SU-DHL-6 (cell line): Measurements from ENCODE around the gene PAAF1.

ENCODE experiments used
- H2AFZ ChIP-seq: fragments of 200-600 bp; sonication (generic); 2 replicates; pipeline ENCODE4 v1.6.1; 2014; ENCODE audit warnings: low read depth, mild to moderate bottlenecking, moderate library complexity, mixed read lengths, antibody characterized with exemption, low read length; ENCODE audit not compliant: severe bottlenecking
- H3F3A ChIP-seq: fragments of 200-600 bp; shearing (Covaris generic); 2 replicates; pipeline ENCODE4 v1.6.0; 2016; ENCODE audit warnings: antibody characterized with exemption, mild to moderate bottlenecking; ENCODE audit not compliant: insufficient read depth
- H3K27ac ChIP-seq: fragments of 200-600 bp; sonication (generic); 2 replicates; pipeline ENCODE4 v1.5.1; 2016; ENCODE audit warnings: low read depth, mild to moderate bottlenecking, low read length, moderate library complexity, mixed read lengths
- H3K27me3 ChIP-seq: fragments of 200-600 bp; sonication (generic), shearing (Covaris generic); 2 replicates; pipeline ENCODE4 v1.6.0; 2014; ENCODE audit warnings: mild to moderate bottlenecking, low read length
- H3K36me3 ChIP-seq: fragments of 200-600 bp; sonication (generic); 2 replicates; pipeline ENCODE4 v1.6.1; 2014; ENCODE audit warnings: mild to moderate bottlenecking, low read length, mixed read lengths
- H3K4me2 ChIP-seq: fragments of 300-600, 200-600 bp; shearing (Covaris generic), sonication (generic); 2 replicates; pipeline ENCODE4 v1.6.0; 2014; ENCODE audit warnings: low read length, low read depth, mild to moderate bottlenecking; ENCODE audit not compliant: poor library complexity, severe bottlenecking
- H3K4me3 ChIP-seq: fragments of 200-600 bp; sonication (generic); 2 replicates; pipeline ENCODE4 v1.5.1; 2014; ENCODE audit warnings: antibody characterized with exemption, low read length, mild to moderate bottlenecking, mixed read lengths; ENCODE audit not compliant: insufficient read depth, poor library complexity, severe bottlenecking
- H3K79me2 ChIP-seq: fragments of 200-600 bp; sonication (generic); 2 replicates; pipeline ENCODE4 v1.6.1; 2014; ENCODE audit warnings: mild to moderate bottlenecking, low read length, moderate library complexity; ENCODE audit not compliant: insufficient read depth
- H3K9ac ChIP-seq: fragments of 200-600 bp; sonication (generic); 2 replicates; pipeline ENCODE4 v1.7.0; 2014; ENCODE audit warnings: mild to moderate bottlenecking, low read length
- H3K9me2 ChIP-seq: fragments of 200-600 bp; sonication (generic); replicated peaks from 2 replicates; pipeline ENCODE4 v1.6.1; 2014; ENCODE audit warnings: low read length; ENCODE audit not compliant: insufficient read depth
- H3K9me3 ChIP-seq: fragments of 200-600 bp; sonication (generic); 2 replicates; pipeline ENCODE4 v1.6.1; 2014; ENCODE audit warnings: low read length, mixed read lengths; ENCODE audit not compliant: insufficient read depth
- H4K20me1 ChIP-seq: fragments of 200-600 bp; sonication (generic); 2 replicates; pipeline ENCODE4 v1.6.1; 2014; ENCODE audit warnings: low read depth, mild to moderate bottlenecking, antibody characterized with exemption, low read length, moderate library complexity, mixed read lengths
- EZH2phosphoT487 ChIP-seq: fragments of 200-600 bp; sonication (generic), shearing (Covaris generic); conservative IDR thresholded peaks from 2 replicates; pipeline ENCODE4 v1.6.1; 2018; ENCODE audit warnings: mild to moderate bottlenecking, antibody characterized with exemption, low read length, moderate library complexity, mixed read lengths
- TF ChIP-seq, protein P1 (sequence below): fragments of 200-600 bp; sonication (generic); IDR thresholded peaks from one replicate; pipeline ENCODE4 v1.5.1; 2017; ENCODE audit warnings: antibody characterized with exemption, mild to moderate bottlenecking, low read length, moderate library complexity; ENCODE audit not compliant: insufficient read depth, poor library complexity, severe bottlenecking

PAAF1 gene

DNA sequence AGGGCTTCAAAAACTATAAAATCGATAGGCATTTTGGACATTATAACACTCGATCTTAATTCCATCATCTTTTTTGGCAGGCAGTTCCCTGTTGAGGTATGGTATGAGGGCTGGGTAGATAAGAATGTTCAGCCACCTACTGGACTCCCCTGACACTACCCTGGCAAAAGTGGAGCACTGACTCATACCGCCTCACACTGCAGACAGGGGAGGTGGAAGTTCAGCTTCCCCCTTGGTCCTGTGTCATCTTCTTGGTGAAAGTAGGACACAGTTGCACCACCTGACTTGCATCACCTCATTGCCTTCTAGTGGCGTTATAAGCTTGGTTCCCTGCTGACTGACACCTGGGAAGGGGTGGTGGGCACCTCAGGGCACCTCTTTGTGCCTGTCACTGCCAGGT is 30.4 kb downstream of the PAAF1 start:
- Histone ChIP-seq H3K9me3 (no peaks in the 10 kb centered on the region), H3K36me3 (no peaks in the 10 kb centered on the region), H4K20me1 (no peaks in the 10 kb centered on the region), H3F3A (no peaks in the 10 kb centered on the region; the same call in 1 of the 2 replicates), H3K27ac (no peak overlapping the region), H2AFZ (no peak overlapping the region), H3K27me3 (no peaks in the 10 kb centered on the region), H3K4me3 (no peak overlapping the region), H3K79me2 (no peaks in the 10 kb centered on the region), H3K9ac (no peak overlapping the region), H3K9me2 (no peaks in the 10 kb centered on the region), H3K4me2 (no peak overlapping the region)
- TF ChIP-seq, protein P1, sequence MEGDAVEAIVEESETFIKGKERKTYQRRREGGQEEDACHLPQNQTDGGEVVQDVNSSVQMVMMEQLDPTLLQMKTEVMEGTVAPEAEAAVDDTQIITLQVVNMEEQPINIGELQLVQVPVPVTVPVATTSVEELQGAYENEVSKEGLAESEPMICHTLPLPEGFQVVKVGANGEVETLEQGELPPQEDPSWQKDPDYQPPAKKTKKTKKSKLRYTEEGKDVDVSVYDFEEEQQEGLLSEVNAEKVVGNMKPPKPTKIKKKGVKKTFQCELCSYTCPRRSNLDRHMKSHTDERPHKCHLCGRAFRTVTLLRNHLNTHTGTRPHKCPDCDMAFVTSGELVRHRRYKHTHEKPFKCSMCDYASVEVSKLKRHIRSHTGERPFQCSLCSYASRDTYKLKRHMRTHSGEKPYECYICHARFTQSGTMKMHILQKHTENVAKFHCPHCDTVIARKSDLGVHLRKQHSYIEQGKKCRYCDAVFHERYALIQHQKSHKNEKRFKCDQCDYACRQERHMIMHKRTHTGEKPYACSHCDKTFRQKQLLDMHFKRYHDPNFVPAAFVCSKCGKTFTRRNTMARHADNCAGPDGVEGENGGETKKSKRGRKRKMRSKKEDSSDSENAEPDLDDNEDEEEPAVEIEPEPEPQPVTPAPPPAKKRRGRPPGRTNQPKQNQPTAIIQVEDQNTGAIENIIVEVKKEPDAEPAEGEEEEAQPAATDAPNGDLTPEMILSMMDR = no peak
- TF ChIP-seq EZH2phosphoT487 = no peak

DNA sequence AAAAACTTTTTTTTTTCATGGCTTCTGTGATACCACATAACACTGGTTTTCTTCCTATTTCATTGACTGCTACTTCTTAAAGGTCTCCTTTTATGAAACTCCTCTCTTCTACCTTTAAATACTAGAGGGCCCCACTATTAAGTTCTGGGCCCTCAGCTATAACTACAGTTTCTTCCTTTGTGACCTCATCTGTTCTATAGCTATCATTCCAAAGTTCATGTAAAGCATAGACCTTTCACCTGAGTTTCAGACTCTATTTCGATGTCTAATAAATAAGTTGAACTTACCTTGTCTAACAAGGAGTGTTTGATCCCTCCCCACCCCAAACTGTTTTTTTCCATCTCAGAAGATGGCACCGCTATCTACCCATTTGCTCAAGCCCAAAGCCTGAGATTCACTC is 35.2 kb downstream of the PAAF1 start:
- no peak overlapping the region for H3K9ac ChIP-seq
- no peaks in the 10 kb centered on the region for H4K20me1 ChIP-seq
- no peaks in the 10 kb centered on the region for H3K9me3 ChIP-seq
- no peaks in the 10 kb centered on the region for H3K27me3 ChIP-seq
- H3F3A ChIP-seq = no peaks in the 10 kb centered on the region
- H3K4me3 ChIP-seq = no peak overlapping the region
- H3K9me2 ChIP-seq = no peaks in the 10 kb centered on the region
- H3K4me2 ChIP-seq = no peak overlapping the region
- no peak overlapping the region for H2AFZ ChIP-seq
- no peak overlapping the region for H3K27ac ChIP-seq
- no peak for TF ChIP-seq EZH2phosphoT487
- TF ChIP-seq, protein P1 = no peak
- H3K79me2 ChIP-seq = no peaks in the 10 kb centered on the region
- no peaks in the 10 kb centered on the region for H3K36me3 ChIP-seq

DNA sequence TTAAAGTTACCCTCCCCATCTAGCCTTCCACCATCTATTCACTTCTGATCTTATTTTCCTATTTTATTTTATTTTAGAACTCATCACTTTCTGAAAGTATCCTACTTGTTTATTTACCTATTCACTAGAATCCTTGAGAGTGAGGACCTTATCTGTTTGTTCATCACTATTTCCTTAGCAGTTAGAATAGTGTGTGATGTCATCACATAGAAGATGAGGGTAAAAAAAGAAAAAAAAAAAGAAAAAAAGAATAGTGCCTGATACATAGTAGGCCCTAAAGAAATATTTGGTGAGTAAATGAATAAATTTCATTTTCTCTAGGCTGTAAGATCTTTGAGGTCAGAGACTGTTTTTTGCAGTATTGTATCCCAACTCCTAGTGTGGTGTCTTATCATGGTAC is 36.7 kb downstream of the PAAF1 start:
- Histone ChIP-seq H3K79me2 (no peaks in the 10 kb centered on the region), H3K27me3 (no peaks in the 10 kb centered on the region), H3K4me2 (no peak overlapping the region), H3K9me3 (no peaks in the 10 kb centered on the region), H3K9ac (no peak overlapping the region), H4K20me1 (no peaks in the 10 kb centered on the region), H2AFZ (no peak overlapping the region), H3K36me3 (no peaks in the 10 kb centered on the region; the same call in 1 of the 2 replicates), H3K4me3 (no peak overlapping the region), H3K9me2 (no peaks in the 10 kb centered on the region), H3F3A (no peaks in the 10 kb centered on the region), H3K27ac (no peak overlapping the region)
- TF ChIP-seq, protein P1 = no peak
- TF ChIP-seq EZH2phosphoT487 = no peak

DNA sequence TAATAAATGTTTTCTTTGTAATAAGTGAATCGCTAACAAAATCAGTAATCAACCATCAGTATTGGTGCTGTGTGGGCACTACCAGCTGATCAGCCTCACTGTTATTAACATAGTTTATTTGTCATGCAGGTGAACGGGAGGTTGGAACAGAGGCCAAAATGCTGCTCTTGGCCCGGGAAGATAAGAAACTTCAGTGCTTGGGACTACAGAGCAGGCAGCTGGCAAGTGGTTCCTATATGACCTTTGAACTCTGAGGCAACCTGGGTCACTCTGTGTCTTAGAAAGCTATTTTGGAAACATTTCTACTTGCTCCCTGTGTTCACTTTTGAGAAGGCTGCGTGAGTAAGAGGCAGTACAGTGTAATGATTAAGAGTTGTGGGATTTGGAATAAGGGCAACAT is 37.5 kb downstream of the PAAF1 start:
- Histone ChIP-seq H3F3A (no peaks in the 10 kb centered on the region), H3K4me2 (no peak overlapping the region), H3K27me3 (no peaks in the 10 kb centered on the region), H3K9me2 (no peaks in the 10 kb centered on the region), H4K20me1 (no peaks in the 10 kb centered on the region), H3K9ac (no peak overlapping the region), H3K79me2 (no peaks in the 10 kb centered on the region), H3K36me3 (no peaks in the 10 kb centered on the region; the same call in 1 of the 2 replicates), H2AFZ (no peak overlapping the region), H3K4me3 (no peak overlapping the region), H3K27ac (no peak overlapping the region), H3K9me3 (no peaks in the 10 kb centered on the region)
- TF ChIP-seq, protein P1 = no peak
- TF ChIP-seq EZH2phosphoT487 = no peak
